ENCODE data around the gene PAQR4. TPM values are rescaled to one million over a fixed set of nuclear protein-coding genes. Genes with fewer than 3 reads are reported as not detected.

Gene PAQR4
- total and polyA plus RNA-seq, 8 donors: 2.7 to 43.2 (median 9.7) TPM

DNA sequence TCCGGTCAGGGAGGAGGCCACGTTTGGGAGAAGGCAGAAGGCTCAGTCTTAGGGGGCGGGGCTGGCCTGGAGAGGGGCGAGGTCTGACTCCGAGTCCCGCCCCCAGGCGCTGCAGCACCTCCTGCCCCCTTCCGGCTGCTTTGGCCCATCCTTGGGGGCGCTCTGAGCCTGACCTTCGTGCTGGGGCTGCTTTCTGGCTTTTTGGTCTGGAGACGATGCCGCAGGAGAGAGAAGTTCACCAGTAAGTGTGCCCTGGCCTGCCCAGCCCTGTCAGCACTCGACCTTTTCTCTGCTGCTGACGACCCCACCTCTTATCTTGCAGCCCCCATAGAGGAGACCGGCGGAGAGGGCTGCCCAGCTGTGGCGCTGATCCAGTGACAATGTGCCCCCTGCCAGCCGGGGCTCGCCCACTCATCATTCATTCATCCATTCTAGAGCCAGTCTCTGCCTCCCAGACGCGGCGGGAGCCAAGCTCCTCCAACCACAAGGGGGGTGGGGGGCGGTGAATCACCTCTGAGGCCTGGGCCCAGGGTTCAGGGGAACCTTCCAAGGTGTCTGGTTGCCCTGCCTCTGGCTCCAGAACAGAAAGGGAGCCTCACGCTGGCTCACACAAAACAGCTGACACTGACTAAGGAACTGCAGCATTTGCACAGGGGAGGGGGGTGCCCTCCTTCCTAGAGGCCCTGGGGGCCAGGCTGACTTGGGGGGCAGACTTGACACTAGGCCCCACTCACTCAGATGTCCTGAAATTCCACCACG lies 52.5 kb downstream of the PAQR4 start:
- H3K36me3 ChIP-seq: peaks cover 8 to 13% (median 10%) of the 10 kb centered on the region in 4 donors
- peaks cover 38 to 81% (median 75%) of the 10 kb centered on the region in 4 donors for H3K4me1 ChIP-seq
- intact Hi-C loops (cut with DNase I; ENCODE audit: low total_unique reads): no loop called here
- TF ChIP-seq, protein P1, sequence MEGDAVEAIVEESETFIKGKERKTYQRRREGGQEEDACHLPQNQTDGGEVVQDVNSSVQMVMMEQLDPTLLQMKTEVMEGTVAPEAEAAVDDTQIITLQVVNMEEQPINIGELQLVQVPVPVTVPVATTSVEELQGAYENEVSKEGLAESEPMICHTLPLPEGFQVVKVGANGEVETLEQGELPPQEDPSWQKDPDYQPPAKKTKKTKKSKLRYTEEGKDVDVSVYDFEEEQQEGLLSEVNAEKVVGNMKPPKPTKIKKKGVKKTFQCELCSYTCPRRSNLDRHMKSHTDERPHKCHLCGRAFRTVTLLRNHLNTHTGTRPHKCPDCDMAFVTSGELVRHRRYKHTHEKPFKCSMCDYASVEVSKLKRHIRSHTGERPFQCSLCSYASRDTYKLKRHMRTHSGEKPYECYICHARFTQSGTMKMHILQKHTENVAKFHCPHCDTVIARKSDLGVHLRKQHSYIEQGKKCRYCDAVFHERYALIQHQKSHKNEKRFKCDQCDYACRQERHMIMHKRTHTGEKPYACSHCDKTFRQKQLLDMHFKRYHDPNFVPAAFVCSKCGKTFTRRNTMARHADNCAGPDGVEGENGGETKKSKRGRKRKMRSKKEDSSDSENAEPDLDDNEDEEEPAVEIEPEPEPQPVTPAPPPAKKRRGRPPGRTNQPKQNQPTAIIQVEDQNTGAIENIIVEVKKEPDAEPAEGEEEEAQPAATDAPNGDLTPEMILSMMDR (IDR thresholded peaks at IDR 0.05): peak in 3 of 7 experiments; percentile 9 to 21 (median 16)
- TF ChIP-seq EP300 (IDR thresholded peaks at IDR 0.05): no peak
- peak; percentile 80 to 93 for DNase-seq
- 8 to 14% (median 12%) methylated on average over 22 to 25 of the region's 25 CpGs for WGBS, 5 donors
- peaks cover 0 to 27% (median 20%) of the 10 kb centered on the region in 3 donors for H3K27me3 ChIP-seq
- no peaks in the 10 kb centered on the region for H3K9me3 ChIP-seq
- peak overlapping the region; percentile 97 to 99 (median 98) for H3K27ac ChIP-seq
- H3K4me3 ChIP-seq: peak overlapping the region; percentile 63 to 85 (median 72)

DNA sequence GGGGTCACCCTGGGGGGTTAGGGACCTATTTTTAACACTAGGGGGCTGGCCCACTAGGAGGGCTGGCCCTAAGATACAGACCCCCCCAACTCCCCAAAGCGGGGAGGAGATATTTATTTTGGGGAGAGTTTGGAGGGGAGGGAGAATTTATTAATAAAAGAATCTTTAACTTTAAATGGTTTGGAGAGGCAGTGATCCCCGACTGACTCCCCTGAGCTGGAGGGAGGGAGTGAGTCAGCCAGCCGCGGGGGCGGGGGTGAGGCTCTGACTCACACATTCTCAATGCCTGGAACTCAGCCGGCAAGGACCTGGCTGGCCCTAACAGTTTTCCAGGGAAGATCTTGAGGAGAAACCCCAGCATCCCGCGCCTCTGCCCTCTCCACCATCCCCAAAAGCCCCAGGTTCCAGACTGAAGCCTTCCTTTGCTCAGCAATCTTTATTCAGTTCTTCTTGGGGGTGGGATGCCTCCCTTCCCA lies 53.1 kb downstream of the PAQR4 start:
- peak overlapping the region; percentile 97 to 99 (median 98) for H3K27ac ChIP-seq
- H3K4me3 ChIP-seq: peak overlapping the region; percentile 63 to 85 (median 72)
- intact Hi-C loops (cut with DNase I; ENCODE audit: low total_unique reads): no loop called here
- 4 to 11% (median 8%) methylated on average over 8 of the region's 8 CpGs for WGBS, 5 donors
- H3K4me1 ChIP-seq: peaks cover 38 to 79% (median 76%) of the 10 kb centered on the region in 4 donors
- TF ChIP-seq, protein P1 (IDR thresholded peaks at IDR 0.05): no peak
- TF ChIP-seq POLR2AphosphoS5 (IDR thresholded peaks at IDR 0.05): peak; percentile 36 to 75 (median 74)
- no peak for TF ChIP-seq EP300 (IDR thresholded peaks at IDR 0.05)
- no peak for TF ChIP-seq POLR2A (IDR thresholded peaks at IDR 0.05)
- peaks cover 14 to 19% (median 16%) of the 10 kb centered on the region in 4 donors for H3K36me3 ChIP-seq
- peaks cover 0 to 23% (median 18%) of the 10 kb centered on the region in 3 donors for H3K27me3 ChIP-seq
- peak; percentile 91 to 96 for DNase-seq
- H3K9me3 ChIP-seq: no peaks in the 10 kb centered on the region

DNA sequence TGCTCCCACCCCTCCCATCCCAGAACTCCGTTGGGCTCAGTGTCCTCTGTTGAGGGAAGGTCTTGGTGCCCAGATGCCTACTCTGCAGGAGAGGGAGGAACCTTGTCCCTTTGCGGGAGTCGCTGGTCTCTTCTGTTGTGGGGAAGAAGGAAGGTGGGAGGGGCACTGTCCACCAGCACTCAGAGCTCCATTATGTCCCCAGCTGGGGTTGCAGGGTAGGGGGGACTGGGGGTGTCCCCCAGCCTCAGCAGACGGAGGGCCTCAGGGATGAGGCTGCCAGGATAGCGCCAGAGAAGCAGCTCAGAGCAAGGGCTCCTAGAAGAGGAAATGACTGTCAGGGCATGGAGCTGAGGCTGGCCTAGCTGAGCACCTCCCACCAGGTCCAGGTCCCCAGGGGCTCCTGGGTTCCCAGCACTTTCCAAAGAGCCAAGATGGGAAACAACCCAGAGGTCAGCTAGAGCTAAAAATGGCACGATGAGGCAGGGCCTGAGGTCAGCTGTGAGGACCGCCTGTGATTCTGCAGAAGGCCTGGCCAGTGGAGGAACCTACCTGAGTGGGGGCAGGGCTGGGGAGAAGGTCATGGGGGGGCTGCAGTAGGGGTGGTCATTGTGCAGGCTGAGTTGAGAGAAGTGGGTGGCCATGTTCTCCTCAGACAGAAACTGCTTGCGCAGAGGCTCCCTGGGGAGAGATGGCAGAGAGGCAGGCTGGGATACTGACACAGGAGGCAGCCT lies 53.7 kb downstream of the PAQR4 start:
- Histone ChIP-seq H3K27ac (peak overlapping the region; percentile 89 to 99 (median 98)), H3K9me3 (no peaks in the 10 kb centered on the region), H3K36me3 (peaks cover 14 to 24% (median 19%) of the 10 kb centered on the region in 4 donors), H3K4me3 (peak overlapping the region; percentile 54 to 85 (median 72)), H3K4me1 (peaks cover 39 to 79% (median 76%) of the 10 kb centered on the region in 4 donors), H3K27me3 (peaks cover 0 to 17% (median 12%) of the 10 kb centered on the region in 3 donors)
- peak in 1 of 2 donors; percentile 44 for DNase-seq
- no peak for TF ChIP-seq EP300 (IDR thresholded peaks at IDR 0.05)
- no peak for TF ChIP-seq POLR2A (IDR thresholded peaks at IDR 0.05)
- TF ChIP-seq, protein P1 (IDR thresholded peaks at IDR 0.05): no peak
- TF ChIP-seq POLR2AphosphoS5 (IDR thresholded peaks at IDR 0.05): no peak
- intact Hi-C loops (cut with DNase I; ENCODE audit: low total_unique reads): no loop called here
- WGBS, 5 donors: 24 to 43% (median 43%) methylated on average over 8 of the region's 8 CpGs

Small RNAs within 50 kb of the gene (small RNA-seq; reads per million reads assigned to genes)
- 0 reads per million in 4 donors for gene LINC00514

Other genes starting within 250 kb of the PAQR4 start
- gene PRSS27, start 249.1 kb upstream of the PAQR4 start, total RNA-seq: under 1 TPM in 1 of 5 donors, not detected in 4; 0.55 TPM
- 10 to 100 TPM in 1 of 3 donors, under 1 TPM in 2; 0.50 to 74.4 (median 0.76) TPM for gene PRSS27, start 249.1 kb upstream of the PAQR4 start, polyA plus RNA-seq
- 1,000 to 10,000 TPM in 2 of 5 donors, 100 to 1,000 TPM in 3; 142 to 2,165 (median 929) TPM for gene SRRM2, start 216.7 kb upstream of the PAQR4 start, total RNA-seq
- gene SRRM2, start 216.7 kb upstream of the PAQR4 start, polyA plus RNA-seq: 100 to 1,000 TPM; 151 to 384 (median 321) TPM
- gene ELOB, start 192.1 kb upstream of the PAQR4 start, total RNA-seq: 100 to 1,000 TPM in 4 of 5 donors, 10 to 100 TPM in 1; 68.1 to 279 (median 174) TPM
- 100 to 1,000 TPM; 386 to 713 (median 456) TPM for gene ELOB, start 192.1 kb upstream of the PAQR4 start, polyA plus RNA-seq
- gene PRSS33, start 181.8 kb upstream of the PAQR4 start, total RNA-seq: not detected
- gene PRSS33, start 181.8 kb upstream of the PAQR4 start, polyA plus RNA-seq: not detected
- not detected for gene PRSS41, start 170.9 kb upstream of the PAQR4 start, total RNA-seq
- not detected for gene PRSS41, start 170.9 kb upstream of the PAQR4 start, polyA plus RNA-seq
- gene PRSS21, start 152.1 kb upstream of the PAQR4 start, total RNA-seq: 1 to 10 TPM in 1 of 5 donors, not detected in 4; 1.1 TPM
- 1 to 10 TPM in 1 of 3 donors, under 1 TPM in 2; 0.50 to 2.9 (median 0.65) TPM for gene PRSS21, start 152.1 kb upstream of the PAQR4 start, polyA plus RNA-seq
- 10 to 100 TPM in 2 of 5 donors, not detected in 3; 15.6 to 39.0 TPM for gene ZG16B, start 139.0 kb upstream of the PAQR4 start, total RNA-seq
- 10 to 100 TPM; 13.0 to 35.4 (median 22.3) TPM for gene ZG16B, start 139.0 kb upstream of the PAQR4 start, polyA plus RNA-seq
- 10 to 100 TPM in 2 of 5 donors, 1 to 10 TPM in 2, not detected in 1; 1.8 to 33.2 (median 9.8) TPM for gene PRSS22, start 111.2 kb upstream of the PAQR4 start, total RNA-seq
- 10 to 100 TPM in 2 of 3 donors, 1 to 10 TPM in 1; 5.2 to 62.2 (median 22.7) TPM for gene PRSS22, start 111.2 kb upstream of the PAQR4 start, polyA plus RNA-seq
- 10 to 100 TPM; 19.6 to 76.4 (median 52.4) TPM for gene FLYWCH2, start 86.1 kb upstream of the PAQR4 start, total RNA-seq
- gene FLYWCH2, start 86.1 kb upstream of the PAQR4 start, polyA plus RNA-seq: 10 to 100 TPM; 30.1 to 43.4 (median 39.0) TPM
- 100 to 1,000 TPM in 1 of 5 donors, 10 to 100 TPM in 4; 10.5 to 121 (median 26.5) TPM for gene FLYWCH1, start 57.4 kb upstream of the PAQR4 start, total RNA-seq
- 10 to 100 TPM in 2 of 3 donors, 1 to 10 TPM in 1; 8.1 to 18.1 (median 12.0) TPM for gene FLYWCH1, start 57.4 kb upstream of the PAQR4 start, polyA plus RNA-seq
- under 1 TPM in 1 of 5 donors, not detected in 4; 0.37 TPM for gene KREMEN2, start 5.1 kb upstream of the PAQR4 start, total RNA-seq
- 1 to 10 TPM in 1 of 3 donors, not detected in 2; 1.1 TPM for gene KREMEN2, start 5.1 kb upstream of the PAQR4 start, polyA plus RNA-seq
- gene PKMYT1, start 11.1 kb downstream of the PAQR4 start, total RNA-seq: 10 to 100 TPM in 2 of 5 donors, 1 to 10 TPM in 3; 2.4 to 19.3 (median 9.6) TPM
- 10 to 100 TPM in 1 of 3 donors, 1 to 10 TPM in 2; 1.8 to 15.9 (median 9.5) TPM for gene PKMYT1, start 11.1 kb downstream of the PAQR4 start, polyA plus RNA-seq
- not detected for gene CLDN9, start 43.6 kb downstream of the PAQR4 start, total RNA-seq
- under 1 TPM in 2 of 3 donors, not detected in 1; 0.28 to 0.31 TPM for gene CLDN9, start 43.6 kb downstream of the PAQR4 start, polyA plus RNA-seq
- gene CLDN6, start 48.8 kb downstream of the PAQR4 start, total RNA-seq: not detected
- gene CLDN6, start 48.8 kb downstream of the PAQR4 start, polyA plus RNA-seq: not detected
- gene TNFRSF12A, start 51.0 kb downstream of the PAQR4 start, total RNA-seq: 100 to 1,000 TPM in 2 of 5 donors, 10 to 100 TPM in 2, 1 to 10 TPM in 1; 1.8 to 134 (median 77.2) TPM
- gene TNFRSF12A, start 51.0 kb downstream of the PAQR4 start, polyA plus RNA-seq: 100 to 1,000 TPM in 1 of 3 donors, 10 to 100 TPM in 2; 20.3 to 117 (median 25.8) TPM
- 10 to 100 TPM; 11.0 to 94.7 (median 21.7) TPM for gene HCFC1R1, start 54.6 kb downstream of the PAQR4 start, total RNA-seq
- 100 to 1,000 TPM in 2 of 3 donors, 10 to 100 TPM in 1; 71.7 to 128 (median 102) TPM for gene HCFC1R1, start 54.6 kb downstream of the PAQR4 start, polyA plus RNA-seq
- 10 to 100 TPM in 4 of 5 donors, not detected in 1; 10.5 to 97.9 (median 22.2) TPM for gene THOC6, start 54.7 kb downstream of the PAQR4 start, total RNA-seq
- gene THOC6, start 54.7 kb downstream of the PAQR4 start, polyA plus RNA-seq: 10 to 100 TPM; 15.3 to 39.0 (median 32.8) TPM
- 100 to 1,000 TPM in 1 of 5 donors, 10 to 100 TPM in 4; 18.4 to 693 (median 59.4) TPM for gene BICDL2, start 67.6 kb downstream of the PAQR4 start, total RNA-seq
- 10 to 100 TPM; 26.0 to 79.7 (median 29.0) TPM for gene BICDL2, start 67.6 kb downstream of the PAQR4 start, polyA plus RNA-seq
- gene MMP25, start 77.2 kb downstream of the PAQR4 start, total RNA-seq: 1 to 10 TPM in 2 of 5 donors, not detected in 3; 1.1 to 1.6 TPM
- gene MMP25, start 77.2 kb downstream of the PAQR4 start, polyA plus RNA-seq: 1 to 10 TPM in 1 of 3 donors, under 1 TPM in 2; 0.48 to 2.9 (median 0.61) TPM
- gene IL32, start 96.3 kb downstream of the PAQR4 start, total RNA-seq: 100 to 1,000 TPM in 1 of 5 donors, 10 to 100 TPM in 3, 1 to 10 TPM in 1; 9.9 to 504 (median 90.4) TPM
- gene IL32, start 96.3 kb downstream of the PAQR4 start, polyA plus RNA-seq: 100 to 1,000 TPM in 1 of 3 donors, 10 to 100 TPM in 2; 56.3 to 129 (median 60.9) TPM
- gene ZSCAN10, start 129.9 kb downstream of the PAQR4 start, total RNA-seq: not detected
- not detected for gene ZSCAN10, start 129.9 kb downstream of the PAQR4 start, polyA plus RNA-seq
- gene ZNF205, start 143.2 kb downstream of the PAQR4 start, total RNA-seq: 10 to 100 TPM in 1 of 5 donors, 1 to 10 TPM in 3, under 1 TPM in 1; 0.87 to 21.9 (median 5.5) TPM
- 10 to 100 TPM; 16.6 to 27.5 (median 20.9) TPM for gene ZNF205, start 143.2 kb downstream of the PAQR4 start, polyA plus RNA-seq
- 10 to 100 TPM in 3 of 5 donors, 1 to 10 TPM in 2; 1.3 to 87.8 (median 20.0) TPM for gene ZNF213, start 165.7 kb downstream of the PAQR4 start, total RNA-seq
- gene ZNF213, start 165.7 kb downstream of the PAQR4 start, polyA plus RNA-seq: 1 to 10 TPM; 5.8 to 6.7 (median 6.1) TPM
- gene OR1F1, start 218.9 kb downstream of the PAQR4 start, total RNA-seq: not detected
- not detected for gene OR1F1, start 218.9 kb downstream of the PAQR4 start, polyA plus RNA-seq